HG03469 (cell line): ENCODE measurements around the gene LRRC15.

Experiments used
- ATAC-seq: cut with Tn5 transposase; IDR thresholded peaks from one replicate; pipeline ENCODE4 v1.9.1; 2021; ENCODE audit warnings: mild to moderate bottlenecking, moderate library complexity, moderate number of reproducible peaks; ENCODE audit not compliant: unreplicated experiment

The LRRC15 gene

DNA sequence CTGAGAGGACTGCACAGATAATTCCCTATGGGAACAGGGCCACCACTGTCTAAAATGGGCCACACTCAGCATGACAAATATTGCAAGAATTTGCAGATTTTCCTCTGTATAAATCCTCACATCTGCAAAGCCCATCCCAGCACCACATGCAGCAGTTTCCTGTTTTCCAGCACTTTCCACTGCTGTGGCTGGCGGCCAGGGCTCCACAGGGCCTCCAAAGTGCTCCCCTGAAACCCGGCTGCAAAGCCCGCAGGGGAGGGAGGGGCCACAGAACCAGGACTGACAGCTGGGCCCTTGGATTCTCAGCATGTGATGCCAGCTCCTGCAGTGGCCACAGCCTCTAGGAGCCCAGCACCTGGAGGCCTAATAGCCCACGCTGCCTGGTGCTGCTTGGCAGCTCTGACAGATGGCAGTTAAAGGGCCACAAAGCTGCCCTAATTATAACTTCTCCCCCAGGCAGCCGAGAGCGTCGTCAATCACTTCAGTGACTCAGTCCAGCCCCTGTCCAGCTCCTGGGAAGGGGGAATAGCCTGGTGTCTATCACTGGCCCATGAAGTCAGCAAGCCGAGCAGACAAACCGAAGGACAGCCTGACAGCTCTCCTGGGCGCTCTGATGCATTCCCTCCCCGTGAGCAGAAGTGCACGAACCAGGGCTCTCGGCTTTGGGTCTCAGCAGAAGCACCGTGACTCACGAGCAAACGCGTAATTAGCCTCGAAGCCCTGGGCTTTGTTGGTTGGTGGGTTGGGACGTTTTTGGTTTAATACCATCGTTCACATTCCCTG, 4.7 kb downstream of the LRRC15 start:
- ATAC-seq: no peak

DNA sequence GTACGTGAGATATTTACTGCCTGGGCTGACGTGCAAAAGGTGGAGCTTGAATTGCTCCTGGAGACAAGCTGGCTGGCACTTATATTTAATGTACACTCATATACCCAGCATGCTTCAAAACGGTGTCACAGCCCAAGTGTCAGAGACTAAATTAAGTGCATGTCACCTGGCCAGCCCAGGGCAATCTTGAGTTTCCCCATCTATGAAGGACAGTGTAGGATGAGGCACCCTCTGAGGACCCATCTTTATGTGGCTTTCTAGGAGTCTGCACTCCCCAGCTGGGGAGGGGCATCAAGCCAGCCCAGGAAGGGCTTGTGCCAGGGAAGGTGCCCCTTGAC, 5.3 kb downstream of the LRRC15 start:
- ATAC-seq: no peak

DNA sequence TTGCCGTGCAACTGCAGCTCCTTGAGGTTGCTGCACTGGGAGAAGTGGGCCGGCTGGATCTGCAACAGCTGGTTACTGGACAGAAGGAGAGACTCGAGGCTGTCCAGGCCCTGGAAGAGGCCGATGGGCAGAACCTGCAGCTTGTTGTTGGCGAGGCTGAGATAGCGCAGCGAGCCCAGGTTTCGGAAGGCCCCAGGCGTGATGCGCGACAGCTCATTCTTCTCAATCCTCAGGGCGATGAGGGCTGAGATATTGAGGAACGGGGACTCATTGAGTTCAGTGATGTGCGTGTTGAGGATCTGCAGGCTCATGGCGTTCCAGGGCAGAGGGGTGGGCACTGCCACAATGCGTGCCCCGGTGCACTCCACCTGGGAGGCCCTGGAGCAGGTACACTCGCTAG, 9.0 kb downstream of the LRRC15 start:
- no peak for ATAC-seq

DNA sequence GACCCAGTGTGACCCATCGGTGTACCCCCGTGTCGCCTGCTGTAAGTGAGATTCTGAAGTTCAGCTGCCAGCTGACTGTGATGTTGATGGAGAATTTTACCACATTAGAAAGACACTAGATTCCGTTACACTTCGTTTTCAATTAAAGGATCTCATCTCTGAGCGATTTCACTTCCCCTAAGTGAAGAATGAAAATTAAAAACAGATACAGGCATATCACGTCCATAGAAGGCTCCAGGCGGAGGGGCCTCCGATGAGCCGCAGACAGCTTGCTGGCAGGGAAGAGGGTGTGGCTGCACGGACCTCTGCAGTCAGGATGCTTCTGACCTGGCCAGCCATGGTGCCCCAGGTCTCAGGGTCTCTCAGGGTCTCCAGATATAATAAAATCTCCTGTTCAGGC, 11.9 kb downstream of the LRRC15 start:
- no peak for ATAC-seq

DNA sequence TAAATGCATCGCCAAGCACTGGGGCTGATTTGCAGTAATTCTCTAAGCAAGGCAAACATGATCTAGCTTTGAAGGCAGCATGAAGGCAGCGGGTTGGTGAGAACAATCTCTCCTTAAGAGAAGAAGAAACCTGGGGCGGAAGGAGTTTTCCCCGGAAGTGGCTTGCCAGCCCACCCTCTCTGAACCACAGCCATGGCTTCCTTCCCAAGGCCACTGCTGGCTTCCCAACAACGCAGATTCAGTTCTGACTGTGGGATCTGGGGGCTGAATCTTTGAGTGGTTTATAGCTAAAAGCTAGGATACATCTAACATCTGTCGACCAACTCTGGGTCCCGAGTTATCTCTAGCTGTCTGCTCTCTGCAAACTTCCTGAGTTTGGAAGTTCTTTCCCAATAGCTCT, 14.2 kb downstream of the LRRC15 start:
- ATAC-seq: no peak

DNA sequence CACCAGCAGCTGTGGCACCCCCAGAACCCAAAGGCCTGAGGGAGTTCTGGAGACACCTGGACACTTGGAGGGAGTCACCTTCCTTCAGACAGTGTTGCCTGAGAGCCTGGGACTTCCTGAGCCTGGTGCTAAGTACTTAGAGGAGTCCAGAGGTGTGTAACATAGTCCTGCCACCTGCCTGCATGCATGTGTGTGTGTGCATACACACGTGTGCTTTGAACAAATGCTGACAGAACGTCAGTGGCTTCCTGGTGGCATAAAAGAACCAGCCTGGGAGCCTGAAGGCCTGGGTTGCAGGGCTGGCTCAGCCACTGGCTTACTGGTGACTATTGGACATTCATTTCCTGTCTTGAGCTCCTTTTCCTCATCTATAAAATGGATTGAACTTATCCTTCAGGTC, 15.2 kb downstream of the LRRC15 start:
- no peak for ATAC-seq

DNA sequence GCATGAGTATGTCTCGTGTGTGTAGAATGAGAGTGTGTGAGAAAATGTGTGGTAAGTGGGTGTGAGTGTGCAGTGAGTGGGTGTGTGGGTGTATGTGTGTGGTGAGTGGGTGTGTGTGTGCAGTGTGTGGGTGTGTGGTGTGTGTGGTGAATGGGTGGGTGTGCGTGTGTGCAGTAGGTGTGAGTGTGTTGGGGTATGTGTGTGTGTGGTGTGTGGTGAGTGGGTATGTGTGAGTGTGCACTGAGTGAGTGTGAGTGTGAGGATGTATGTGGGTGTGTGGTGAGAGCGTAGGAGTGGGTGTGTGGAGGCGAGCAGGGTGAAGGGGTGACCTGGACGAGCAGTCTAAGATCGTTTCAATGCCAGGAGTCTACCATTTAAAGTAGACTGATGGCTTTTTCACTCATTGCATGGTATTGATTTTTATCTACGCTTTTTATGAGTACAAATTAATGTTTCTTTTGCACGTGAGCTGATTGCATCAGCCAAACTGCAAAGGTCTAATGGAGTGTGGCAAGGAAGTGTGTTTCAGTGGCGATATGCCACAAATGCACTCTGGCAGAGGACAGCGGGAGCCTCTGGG, 16.8 kb downstream of the LRRC15 start:
- no peak for ATAC-seq

DNA sequence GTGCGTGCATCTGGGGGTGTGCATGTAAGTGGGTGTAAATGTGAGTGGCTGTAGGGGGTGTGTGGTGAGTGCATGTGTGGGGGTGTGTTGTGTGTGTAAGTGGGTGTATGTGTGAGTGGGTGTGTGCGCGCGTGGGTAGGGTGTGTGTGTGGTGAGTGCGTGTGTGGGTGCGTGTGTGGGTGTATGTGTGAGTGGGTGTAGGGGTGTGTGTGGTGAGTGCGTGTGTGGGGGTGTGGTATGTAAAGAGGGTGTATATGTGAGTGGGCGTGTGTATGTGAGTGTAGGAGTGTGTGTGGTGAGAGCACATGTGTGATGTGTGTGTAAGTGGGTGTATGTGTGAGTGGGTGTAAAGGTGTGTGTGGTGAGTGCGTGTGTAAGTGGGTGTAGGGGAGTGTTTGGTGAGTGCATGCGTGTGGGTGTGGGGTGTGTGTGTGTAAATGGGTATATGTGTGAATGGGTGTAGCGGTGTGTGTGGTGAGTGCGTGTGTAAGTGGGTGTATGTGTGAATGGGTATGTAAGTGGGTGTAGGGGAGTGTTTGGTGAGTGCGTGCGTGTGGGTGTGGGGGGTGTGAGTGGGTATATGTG, 17.5 kb downstream of the LRRC15 start:
- ATAC-seq: no peak

DNA sequence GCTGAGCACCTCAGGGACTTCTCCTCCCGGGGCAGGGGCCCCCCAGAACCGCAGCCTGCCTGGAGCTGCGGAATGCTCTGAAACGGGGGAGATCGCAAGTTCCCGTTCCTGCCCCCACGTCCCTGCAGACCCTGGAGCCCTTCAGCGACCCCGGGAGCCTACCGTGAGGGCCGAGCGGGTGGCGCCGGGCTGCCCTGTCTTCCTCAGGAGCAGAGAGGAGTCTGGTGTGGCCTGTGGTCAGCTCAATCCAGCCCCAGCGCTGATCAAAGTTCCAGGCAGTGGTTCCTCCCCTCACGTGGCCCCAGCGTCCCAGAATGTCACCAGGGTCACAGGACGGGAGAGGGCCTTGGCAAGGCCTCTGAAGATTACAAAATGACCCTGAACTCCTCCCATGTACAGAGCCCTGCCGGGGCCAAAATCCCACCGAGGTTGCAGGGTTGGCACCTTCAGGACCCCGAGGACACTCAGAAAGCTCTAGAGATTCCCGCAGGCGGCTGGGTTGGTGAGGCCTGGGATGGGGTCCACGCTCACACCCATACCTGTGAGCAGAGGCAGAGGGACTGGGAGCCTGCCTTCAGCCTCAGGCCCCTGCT, 18.4 kb downstream of the LRRC15 start, which contains the start of gene CPN2:
TSS of gene CPN2 (minus strand) at position 249 of the 593 bp plus-strand sequence. CDS start 8,626 bp downstream, outside the sequence.
- no peak for ATAC-seq

DNA sequence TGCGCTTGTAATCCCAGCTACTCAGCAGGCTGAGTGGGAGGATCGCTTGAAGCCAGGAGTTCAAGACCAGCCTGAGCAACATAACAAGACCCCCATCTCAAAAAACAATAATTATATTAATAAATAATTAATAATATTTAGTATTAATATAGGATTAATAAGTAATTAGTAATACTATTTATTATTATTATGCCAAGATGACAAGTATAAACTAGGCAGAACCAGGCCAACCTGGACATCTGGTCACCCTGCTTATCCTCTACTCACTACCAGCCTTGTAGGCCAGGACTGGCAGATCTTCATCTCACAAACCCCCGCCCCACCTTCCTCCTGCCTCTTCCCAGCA, 18.8 kb downstream of the LRRC15 start:
- ATAC-seq: no peak

DNA sequence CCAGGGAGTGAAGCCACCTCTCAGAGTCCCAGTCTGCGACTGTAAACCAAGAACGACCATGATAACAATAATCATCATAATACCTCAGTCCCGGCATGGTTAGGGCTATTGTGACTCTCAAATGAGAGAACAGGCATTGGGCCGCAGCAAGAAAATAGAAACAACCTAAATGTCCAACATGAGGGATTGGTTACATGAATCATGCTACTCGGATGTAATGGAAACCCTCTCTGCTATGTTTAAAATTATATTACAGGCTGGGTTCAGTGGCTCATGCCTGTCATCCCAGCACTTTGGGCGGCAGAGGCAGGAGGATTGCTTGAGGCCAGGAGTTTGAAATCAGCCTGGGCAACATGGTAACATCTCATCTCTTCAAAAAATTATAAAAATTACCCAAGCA, 21.2 kb downstream of the LRRC15 start:
- ATAC-seq: no peak

DNA sequence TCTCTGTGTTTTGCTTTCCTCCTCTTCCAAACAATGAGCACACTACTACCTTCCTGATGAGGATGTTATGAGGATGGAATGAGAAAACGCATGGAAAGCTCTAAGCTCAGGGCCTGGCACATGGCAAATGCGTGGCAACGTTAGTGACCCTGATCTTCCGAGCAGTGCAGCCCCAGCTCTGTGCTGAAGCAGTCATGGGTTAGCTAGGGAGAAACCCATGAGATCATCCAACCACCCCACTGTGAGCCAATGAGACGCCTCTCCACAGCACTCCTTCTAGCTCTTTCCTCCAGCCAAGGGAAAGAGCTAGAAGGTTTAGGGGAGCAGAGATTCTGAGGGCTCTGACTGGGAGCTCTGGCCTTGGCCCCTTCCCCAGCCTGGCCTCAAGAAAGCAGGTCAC, 22.9 kb downstream of the LRRC15 start:
- ATAC-seq: no peak

DNA sequence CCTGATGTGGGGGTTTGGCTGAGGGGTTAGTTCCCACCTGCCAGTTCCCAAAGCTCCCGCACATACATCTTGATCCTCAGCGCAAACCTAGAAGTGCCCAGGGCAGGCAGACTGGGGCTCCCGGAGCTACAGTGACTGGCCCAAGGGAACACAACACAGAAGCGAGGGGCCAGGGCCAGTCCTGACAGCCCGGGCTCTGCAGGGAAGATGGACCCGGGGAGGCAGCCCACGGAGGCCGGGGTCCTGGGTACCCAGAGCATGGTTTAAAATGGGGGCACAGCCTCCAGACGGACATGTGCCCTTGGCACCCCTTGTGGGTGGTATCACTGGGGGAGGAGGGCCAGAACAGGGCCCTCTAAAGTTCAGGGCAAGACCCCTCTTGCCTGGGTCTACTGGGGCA, 23.5 kb downstream of the LRRC15 start:
- no peak for ATAC-seq

DNA sequence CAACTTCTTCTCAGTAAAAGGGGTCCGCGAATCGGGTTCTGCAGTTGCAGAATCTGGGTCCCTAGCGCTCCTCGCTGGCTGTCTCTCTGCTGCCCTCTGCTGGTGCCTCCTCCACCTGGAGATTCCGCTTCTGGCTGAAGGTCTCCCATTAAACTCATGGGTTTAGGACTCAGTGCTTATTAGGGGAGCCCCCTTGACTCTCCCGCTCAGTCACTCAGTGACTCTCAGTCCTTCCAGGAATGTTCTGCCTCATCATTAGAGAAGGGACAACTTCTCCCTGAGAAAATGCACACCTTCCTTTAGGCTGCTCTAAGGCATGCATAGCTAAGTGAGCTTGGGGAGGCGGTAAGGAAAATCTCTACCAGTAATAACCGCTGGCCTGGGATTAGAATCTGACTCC, 25.5 kb downstream of the LRRC15 start:
- ATAC-seq: no peak

DNA sequence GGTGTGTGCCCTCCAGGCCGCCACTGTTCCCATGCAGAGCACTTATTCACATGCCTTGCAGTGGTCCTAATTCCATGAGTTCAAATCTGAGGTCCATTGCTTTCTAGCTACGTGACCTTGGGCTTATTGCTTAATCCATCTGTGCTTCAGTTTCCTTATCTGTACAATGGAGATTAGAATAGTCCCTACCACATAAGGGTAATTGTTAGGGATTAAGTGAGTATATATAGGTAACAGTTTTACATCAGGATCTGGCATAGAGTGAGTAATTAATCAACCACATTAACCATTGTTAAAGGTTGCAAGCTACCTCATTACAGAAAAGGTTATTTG, 26.0 kb downstream of the LRRC15 start:
- ATAC-seq: no peak

DNA sequence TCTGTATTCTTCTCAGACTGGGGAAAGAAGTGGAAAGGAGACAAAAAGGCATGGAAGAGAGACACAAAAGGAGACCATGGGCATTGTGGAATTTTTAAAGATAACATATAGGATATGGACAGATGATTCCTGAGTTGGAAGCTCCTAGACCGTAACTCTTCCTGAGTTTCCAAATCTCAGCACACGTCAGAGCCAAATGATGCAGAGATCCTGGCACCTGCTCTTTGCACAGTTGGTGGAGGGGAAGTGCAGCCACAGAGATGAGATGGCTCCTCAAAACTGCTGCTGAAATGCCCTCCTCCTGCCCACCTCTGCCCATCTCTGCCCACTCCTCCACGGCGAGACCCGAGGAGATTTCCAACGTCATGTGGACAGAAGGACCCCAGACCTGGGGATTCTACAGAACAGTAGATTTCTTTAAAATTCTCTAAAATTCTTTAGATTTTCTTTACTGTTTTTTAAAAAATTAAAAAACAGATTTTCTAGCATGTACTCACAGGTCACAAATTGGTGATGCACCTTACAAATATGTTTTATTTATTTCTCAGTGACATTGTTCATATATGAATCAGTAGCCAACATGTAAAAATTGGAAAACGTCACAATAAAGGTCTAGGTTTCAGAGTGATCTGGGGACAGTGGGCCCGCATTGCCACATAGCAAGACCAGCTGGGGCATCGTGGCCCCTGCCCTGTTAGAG, 26.5 kb downstream of the LRRC15 start:
- ATAC-seq: no peak

DNA sequence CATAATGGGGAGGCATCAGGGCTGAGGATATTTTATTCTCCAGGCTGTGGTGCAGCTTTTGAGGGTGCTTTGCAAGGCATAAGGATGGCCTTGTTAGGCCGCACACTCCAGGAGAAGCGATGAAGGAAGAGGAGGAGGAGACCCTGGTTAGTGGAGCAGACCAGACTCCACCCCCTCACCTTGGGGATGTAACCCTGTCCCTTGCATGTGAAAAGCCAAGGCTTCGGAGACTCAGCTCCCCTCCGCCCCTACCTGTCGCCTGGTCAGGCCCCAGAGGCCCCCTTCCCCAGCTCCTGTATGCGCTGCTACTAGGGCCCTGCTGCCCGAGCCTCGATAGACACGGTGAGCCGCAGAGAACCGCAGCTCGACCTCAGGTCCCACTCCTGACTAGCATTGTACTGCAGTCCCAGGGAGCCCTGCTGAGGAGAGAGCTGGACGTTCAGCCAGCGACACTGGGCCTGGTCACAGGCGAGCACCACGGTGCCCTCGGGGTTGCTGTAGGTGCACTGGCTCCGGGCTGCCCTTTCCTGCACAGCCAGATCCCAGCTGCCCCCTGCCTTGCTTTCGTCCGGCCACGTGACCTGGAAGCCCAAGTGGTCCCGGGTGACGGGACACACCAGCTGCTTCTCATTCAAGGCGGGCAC, 28.7 kb downstream of the LRRC15 start:
- ATAC-seq: no peak

DNA sequence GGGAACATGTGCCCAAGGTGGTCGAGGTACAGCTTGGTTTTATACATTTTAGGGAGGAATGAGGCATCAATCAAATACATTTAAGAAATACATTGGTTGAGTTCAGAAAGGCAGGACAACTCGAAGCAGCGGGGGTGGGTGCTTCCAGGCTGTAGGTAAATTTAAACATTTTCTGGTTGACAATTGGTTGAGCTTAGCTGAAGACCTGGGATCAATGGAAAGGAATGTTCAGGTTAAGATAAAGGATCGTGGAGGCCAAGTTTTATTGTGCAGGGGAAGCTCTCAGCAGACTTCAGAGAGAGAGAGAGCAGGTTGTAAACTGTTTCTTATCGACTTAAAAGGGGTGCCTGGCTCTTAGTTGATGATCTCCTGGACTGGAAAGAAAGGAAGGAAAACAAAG, 29.7 kb downstream of the LRRC15 start:
- ATAC-seq: no peak

DNA sequence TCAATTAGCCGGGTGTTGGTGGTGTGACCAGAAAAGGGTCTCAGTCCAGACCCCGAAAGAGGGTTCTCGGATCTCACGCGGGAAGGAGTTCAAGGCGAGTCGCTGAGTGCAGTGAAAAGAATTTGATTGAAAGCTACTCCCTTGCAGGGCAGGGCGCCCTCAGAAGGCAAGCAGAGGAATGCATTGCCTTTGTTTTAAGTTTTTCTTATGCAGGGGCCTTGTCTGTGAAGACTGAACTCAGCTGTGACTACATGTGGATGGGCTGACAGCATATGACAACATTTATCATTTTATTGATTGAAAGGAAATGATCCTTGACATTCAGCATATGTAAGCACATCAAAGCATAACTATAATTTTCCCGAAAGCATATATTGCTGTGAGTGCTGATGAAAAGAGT, 30.2 kb downstream of the LRRC15 start:
- no peak for ATAC-seq

DNA sequence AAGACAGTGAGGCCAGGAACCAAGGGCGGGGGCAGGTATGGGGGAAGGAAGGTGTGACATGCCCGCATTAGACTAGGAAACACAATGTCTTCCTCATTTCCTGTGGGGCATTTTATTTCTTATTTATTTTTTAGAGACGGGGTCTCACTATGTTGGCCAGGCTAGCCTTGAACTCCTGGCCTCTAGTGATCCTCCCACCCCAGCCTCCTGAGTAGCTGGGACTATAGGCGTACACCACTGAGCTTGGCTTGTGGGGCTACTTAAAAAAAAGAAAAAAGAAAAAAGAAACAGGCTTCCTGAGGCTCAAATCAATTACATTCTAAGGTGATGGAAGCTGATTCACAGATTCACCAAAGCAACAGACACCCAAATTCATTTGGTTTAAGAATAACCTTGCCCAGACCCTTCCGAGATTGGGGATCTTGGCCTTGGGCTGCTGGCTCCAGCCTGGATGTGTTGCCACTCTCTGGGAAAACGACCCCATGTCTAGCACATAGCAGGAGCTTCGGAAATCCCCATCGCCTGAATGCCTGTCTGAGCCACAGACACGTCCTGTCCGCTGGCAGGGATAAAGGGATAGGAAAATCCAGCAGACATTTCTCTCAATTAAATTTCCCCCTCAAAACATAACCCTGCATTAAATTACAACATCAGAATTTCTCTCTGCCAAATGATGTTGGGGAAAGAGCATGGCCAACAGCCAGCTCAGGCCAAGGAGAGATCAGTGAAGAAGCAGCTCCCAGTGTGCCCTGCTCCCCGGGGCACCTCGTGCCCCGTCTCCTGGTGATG, 31.4 kb downstream of the LRRC15 start:
- ATAC-seq: no peak
